CD14-positive monocyte (primary cell): ENCODE measurements around the gene CTNND2. TPM values are rescaled to one million over a fixed set of nuclear protein-coding genes. Genes with fewer than 3 reads are reported as not detected.
A peak's percentile ranks its signal among the peaks of the same experiment; 100 is the strongest.

ENCODE experiments used
- DNase-seq, 3 donors: peaks; one replicate each; pipeline ENCODE4 v3.0.0-alpha.2; 2011 to 2022
- H2AFZ ChIP-seq: 2 replicates; pipeline ENCODE4 v1.6.0; 2012; ENCODE audit warnings: mild to moderate bottlenecking, low read depth, low read length, inconsistent platforms; ENCODE audit not compliant: insufficient read depth, poor library complexity, severe bottlenecking
- H3K27ac ChIP-seq, 2 donors: 1 replicate in 1 of 2; 2 replicates in 1 of 2; pipeline ENCODE4 v1.5.1; 2012 to 2013; ENCODE audit warnings: low read length in 2 of 2, control low read depth in 1 of 2, inconsistent platforms in 1 of 2, low read depth in 1 of 2, mild to moderate bottlenecking in 1 of 2
- H3K27me3 ChIP-seq, 2 donors: one replicate each; pipeline versions ENCODE4 v1.6.0 to v1.6.1; 2011 to 2013; ENCODE audit warnings: low read length in 2 of 2; ENCODE audit not compliant: control insufficient read depth in 2 of 2, insufficient read depth in 2 of 2
- H3K36me3 ChIP-seq, 2 donors: replicated peaks in 1 of 2; 1 replicate in 1 of 2; 2 replicates in 1 of 2; pipeline versions ENCODE4 v1.5.1 to v1.6.1; 2012 to 2013; ENCODE audit warnings: low read length in 2 of 2, control low read depth in 1 of 2, inconsistent platforms in 1 of 2, mild to moderate bottlenecking in 1 of 2; ENCODE audit not compliant: insufficient read depth in 2 of 2, control insufficient read depth in 1 of 2
- H3K4me1 ChIP-seq, 2 donors: 1 replicate in 1 of 2; 2 replicates in 1 of 2; pipeline versions ENCODE4 v1.5.1 to v1.6.1; 2012 to 2013; ENCODE audit warnings: low read length in 2 of 2, control low read depth in 1 of 2, inconsistent platforms in 1 of 2, mild to moderate bottlenecking in 1 of 2, moderate library complexity in 1 of 2; ENCODE audit not compliant: insufficient read depth in 2 of 2, control insufficient read depth in 1 of 2
- H3K4me2 ChIP-seq: replicated peaks from 2 replicates; pipeline ENCODE3; 2012; ENCODE audit warnings: low read length, moderate library complexity, mild to moderate bottlenecking; ENCODE audit not compliant: poor library complexity, severe bottlenecking; ENCODE audit errors: extremely low read depth
- H3K4me3 ChIP-seq, 3 experiments: fragments of 200-600 bp in 1 of 3; sonication (generic) in 1 of 3; replicated peaks in 1 of 3; 1 replicate in 2 of 3; 2 replicates in 1 of 3; pipeline ENCODE4 v1.5.1; 2011 to 2013; ENCODE audit warnings: low read length in 3 of 3, mild to moderate bottlenecking in 3 of 3, control low read depth in 2 of 3, low read depth in 2 of 3, inconsistent platforms in 1 of 3, moderate library complexity in 1 of 3
- H3K79me2 ChIP-seq: 2 replicates; pipeline ENCODE4 v1.6.0; 2012; ENCODE audit warnings: mild to moderate bottlenecking, control low read depth, inconsistent platforms, low read length, moderate library complexity; ENCODE audit not compliant: insufficient read depth
- H3K9ac ChIP-seq: 2 replicates; pipeline ENCODE4 v1.6.0; 2017; ENCODE audit warnings: low read length, mild to moderate bottlenecking; ENCODE audit not compliant: insufficient read depth, poor library complexity, severe bottlenecking
- H3K9me3 ChIP-seq, 2 donors: replicated peaks in 1 of 2; 1 replicate in 1 of 2; 2 replicates in 1 of 2; pipeline versions ENCODE4 v1.5.1 to v1.6.1; 2012 to 2013; ENCODE audit warnings: low read length in 2 of 2, control low read depth in 1 of 2; ENCODE audit not compliant: control insufficient read depth in 1 of 2, insufficient read depth in 1 of 2
- H4K20me1 ChIP-seq: 2 replicates; pipeline ENCODE4 v1.6.0; 2012; ENCODE audit warnings: mild to moderate bottlenecking, low read length, control low read depth, moderate library complexity; ENCODE audit not compliant: insufficient read depth
- H3K27ac Mint-ChIP-seq, 7 donors: one replicate each; pipeline ENCODE4 v1.8.0; 2020; ENCODE audit warnings: mild to moderate bottlenecking in 7 of 7, mixed read lengths in 7 of 7, moderate library complexity in 6 of 7, inconsistent platforms in 2 of 7
- H3K27me3 Mint-ChIP-seq, 3 donors: one replicate each; pipeline ENCODE4 v1.8.0; 2021 to 2022; ENCODE audit warnings: low read depth in 3 of 3, mild to moderate bottlenecking in 3 of 3, mixed read lengths in 3 of 3, moderate library complexity in 3 of 3, inconsistent platforms in 1 of 3
- H3K36me3 Mint-ChIP-seq, 2 donors: one replicate each; pipeline ENCODE4 v1.8.0; 2020; ENCODE audit warnings: mixed read lengths in 2 of 2, inconsistent platforms in 1 of 2, mild to moderate bottlenecking in 1 of 2
- H3K4me1 Mint-ChIP-seq: one replicate; pipeline ENCODE4 v1.8.0; 2020; ENCODE audit warnings: mild to moderate bottlenecking, mixed read lengths
- H3K4me3 Mint-ChIP-seq, 2 donors: one replicate each; pipeline ENCODE4 v1.8.0; 2020; ENCODE audit warnings: mild to moderate bottlenecking in 2 of 2, mixed read lengths in 2 of 2, moderate library complexity in 1 of 2
- H3K9me3 Mint-ChIP-seq, 7 donors: one replicate each; pipeline ENCODE4 v1.8.0; 2020 to 2022; ENCODE audit warnings: mixed read lengths in 7 of 7, mild to moderate bottlenecking in 6 of 7, moderate library complexity in 6 of 7, inconsistent platforms in 2 of 7
- CTCF ChIP-seq: fragments of 200-600 bp; IDR thresholded peaks from one replicate; pipeline ENCODE4 v1.8.0; 2022; ENCODE audit warnings: antibody characterized with exemption, mild to moderate bottlenecking
- WGBS: methylation state at CpG from one replicate; pipeline ENCODE4 v1.1.5; 2013; ENCODE audit warnings: missing lambda C conversion rate; ENCODE audit not compliant: insufficient coverage; 5-methylcytosine and 5-hydroxymethylcytosine counted together
- intact Hi-C, 2 donors: fragments of 100-400 bp; cut with micrococcal nuclease; formaldehyde crosslinking; loops; one replicate each; pipeline versions ENCODE4 v1.15.0 to v1.15.1; 2023
- polyA plus RNA-seq, 3 donors: library from polyadenylated mRNA; depleted of rRNA in 1 of 3; unstranded in 2 of 3; stranded (reverse) in 1 of 3; fragments of 300-500 nt in 2 of 3; fragments of >200 nt in 1 of 3; fragmentation: Illumina TruSeq in 2 of 3; gene quantifications; 1 replicate in 2 of 3; 2 replicates in 1 of 3; pipeline ENCODE4 v1.2.3, GENCODE V29; 2012 to 2021

The CTNND2 gene
- polyA plus RNA-seq, 3 donors, result not detected

GRCh38 chr5:10988622-10989021 lies 915.6 kb downstream of the CTNND2 start:
- Mint-ChIP-seq H3K36me3 (no peaks in the 10 kb centered on the region), H3K9me3 (peaks cover 0 to 3% (median 0%) of the 10 kb centered on the region in 7 donors), H3K4me3 (peak overlapping the region in 1 of 2 donors; percentile 39), H3K27ac (no peak overlapping the region), H3K27me3 (peaks cover 3 to 10% (median 6%) of the 10 kb centered on the region in 3 donors), H3K4me1 (peaks cover 17% of the 10 kb centered on the region)
- Histone ChIP-seq H3K79me2 (no peaks in the 10 kb centered on the region), H3K4me3 (no peak overlapping the region), H3K4me2 (no peak overlapping the region), H3K27me3 (no peaks in the 10 kb centered on the region), H2AFZ (no peak overlapping the region), H3K9ac (no peak overlapping the region), H3K36me3 (no peaks in the 10 kb centered on the region), H3K4me1 (no peaks in the 10 kb centered on the region), H3K27ac (no peak overlapping the region), H4K20me1 (no peaks in the 10 kb centered on the region), H3K9me3 (no peaks in the 10 kb centered on the region)
- no peak for DNase-seq
- WGBS, result no CpG with 5 or more reads among the region's 2 CpGs
- intact Hi-C loops, result no loop called here
- TF ChIP-seq CTCF, result no peak

- Histone ChIP-seq H4K20me1 (no peaks in the 10 kb centered on the region), H3K9me3 (no peaks in the 10 kb centered on the region), H3K4me2 (no peak overlapping the region), H3K4me1 (no peaks in the 10 kb centered on the region), H3K27me3 (no peaks in the 10 kb centered on the region), H3K9ac (no peak overlapping the region), H2AFZ (no peak overlapping the region), H3K27ac (no peak overlapping the region), H3K4me3 (no peak overlapping the region), H3K36me3 (no peaks in the 10 kb centered on the region), H3K79me2 (no peaks in the 10 kb centered on the region)
- H3K4me3 Mint-ChIP-seq, result no peak overlapping the region
- H3K4me1 Mint-ChIP-seq, result peaks cover 19% of the 10 kb centered on the region
- peak; percentile 12 to 31 (median 17) for DNase-seq
- WGBS, result 2% methylated on average over 14 of the region's 17 CpGs
- H3K9me3 Mint-ChIP-seq, result peaks cover 0 to 3% (median 0%) of the 10 kb centered on the region in 7 donors
- TF ChIP-seq CTCF, result peak; percentile 86
- intact Hi-C loops, result no loop called here
- H3K27ac Mint-ChIP-seq, result no peak overlapping the region
- no peaks in the 10 kb centered on the region for H3K36me3 Mint-ChIP-seq
- H3K27me3 Mint-ChIP-seq, result peaks cover 3 to 10% (median 6%) of the 10 kb centered on the region in 3 donors
Observed at GRCh38 chr5:10987925-10988504, 916.2 kb downstream of the CTNND2 start.
